ENCODE results near the gene NMD3.
"Not testable (repeated sequence)": the region's sequence is repeated elsewhere in the genome, so short reads cannot be mapped to it uniquely, and the experiment has no call there.

NMD3 gene
- total RNA-seq, result 63.9 to 72.6 reads per million in 2 donors

DNA sequence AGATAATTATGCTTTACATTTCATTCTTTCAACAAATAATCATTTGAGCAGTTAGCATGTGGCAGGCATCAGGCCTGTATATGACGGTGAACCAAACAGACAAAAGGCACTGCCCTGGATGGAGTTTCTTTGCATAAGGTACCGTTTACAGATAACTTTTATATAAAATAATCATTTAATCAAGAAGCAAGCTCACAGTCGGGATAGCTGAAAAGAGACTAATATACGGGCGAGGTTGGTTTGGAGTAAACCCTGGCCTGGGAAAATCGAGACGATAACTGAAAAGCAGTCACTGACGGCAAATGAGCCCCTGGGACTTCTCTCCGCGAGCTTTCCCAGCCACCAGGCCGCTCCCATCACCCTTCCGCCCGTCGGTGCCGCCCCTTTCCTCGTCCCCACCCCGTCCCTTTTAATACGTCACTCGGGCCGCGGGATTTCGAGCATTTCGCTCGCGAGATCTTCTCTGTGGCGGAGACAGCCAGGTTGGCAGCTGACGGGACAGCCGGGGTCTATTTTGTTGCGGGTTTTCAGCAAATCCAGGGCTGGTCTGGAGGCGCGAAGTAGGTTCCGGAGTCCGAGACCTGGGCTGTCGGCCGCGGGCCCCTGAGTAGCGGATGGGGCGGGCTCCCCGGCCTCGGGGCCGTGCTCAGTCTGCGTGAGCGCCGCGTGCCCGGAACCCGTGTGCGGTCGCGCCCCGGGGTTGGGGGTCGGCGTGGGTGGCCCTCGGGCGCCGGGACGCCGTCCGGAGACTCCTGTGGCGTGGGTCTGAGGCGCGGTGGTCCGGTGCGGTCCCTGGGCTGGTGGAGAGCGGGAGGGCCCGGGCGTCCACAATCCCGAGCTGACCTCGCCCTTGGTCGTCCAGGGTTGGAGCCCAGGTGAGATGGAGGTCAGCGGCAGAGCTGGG lies at the start of gene NMD3:
NMD3 (plus strand) TSS at position 462 of the 904 bp plus-strand sequence. CDS start 703 bp downstream, outside the sequence.
- DNase-seq, result peak; percentile 75 to 92 (median 87)

DNA sequence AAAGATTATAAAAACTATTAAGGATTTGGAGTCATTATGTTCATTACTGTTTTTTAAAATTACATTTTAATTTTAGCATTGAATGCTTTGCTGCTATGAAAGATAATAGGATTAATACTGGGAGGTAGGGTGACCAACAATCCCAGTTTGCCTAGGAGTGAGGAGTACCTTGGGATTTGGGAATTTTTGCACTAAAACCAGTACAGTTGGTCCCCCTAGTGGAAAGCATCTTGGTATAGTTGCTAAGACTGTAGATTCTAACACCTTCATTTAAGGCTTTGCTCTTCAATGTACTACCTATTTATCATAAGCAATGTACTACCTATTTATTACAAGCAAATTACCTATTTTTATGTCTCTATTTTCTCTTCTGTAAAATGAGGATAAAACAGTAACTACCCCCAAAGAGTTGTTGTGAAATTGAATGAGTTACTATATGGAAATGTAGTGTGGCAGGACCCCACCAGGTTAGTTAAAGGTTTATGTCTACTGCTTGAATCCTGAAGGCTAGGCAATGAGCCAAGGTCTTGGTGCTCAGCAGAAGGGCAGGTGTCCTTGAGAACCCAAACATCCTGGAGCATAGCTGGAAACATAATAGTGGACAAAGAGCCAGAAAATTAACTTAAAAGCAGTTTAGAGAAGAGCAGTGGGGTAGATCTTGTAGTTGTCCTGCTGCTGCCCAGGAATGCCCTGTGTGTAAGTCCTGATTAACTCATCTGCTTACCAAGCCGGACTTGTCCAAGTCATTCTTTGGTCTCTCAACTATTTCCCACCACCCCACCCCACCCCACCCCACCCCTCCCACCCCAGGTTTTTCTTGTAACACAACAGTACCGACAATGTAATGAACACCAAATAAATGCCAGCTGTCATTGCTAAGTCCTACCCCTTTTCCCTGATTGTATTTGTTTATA lies 49.2 kb upstream of the NMD3 start:
- no peak for DNase-seq

DNA sequence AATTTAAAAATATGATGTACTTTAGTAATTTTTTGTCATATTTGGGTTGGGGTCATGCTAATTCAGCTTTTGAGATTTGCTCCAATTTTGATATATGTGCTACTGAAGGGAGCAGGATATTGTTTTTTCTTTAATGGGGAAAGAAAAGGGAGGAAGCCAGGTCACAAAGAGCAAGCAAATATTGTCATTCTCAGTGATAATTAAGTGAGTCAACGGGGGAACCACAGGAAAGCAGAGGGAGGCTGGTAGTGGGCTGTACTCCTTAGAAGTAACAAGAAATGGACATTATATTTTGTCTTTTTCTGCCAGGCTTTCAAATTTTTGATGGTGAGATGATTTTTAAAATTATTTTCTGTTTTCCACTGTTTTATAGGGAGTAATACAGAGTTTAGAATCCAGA lies 45.6 kb upstream of the NMD3 start:
- DNase-seq, result no peak

DNA sequence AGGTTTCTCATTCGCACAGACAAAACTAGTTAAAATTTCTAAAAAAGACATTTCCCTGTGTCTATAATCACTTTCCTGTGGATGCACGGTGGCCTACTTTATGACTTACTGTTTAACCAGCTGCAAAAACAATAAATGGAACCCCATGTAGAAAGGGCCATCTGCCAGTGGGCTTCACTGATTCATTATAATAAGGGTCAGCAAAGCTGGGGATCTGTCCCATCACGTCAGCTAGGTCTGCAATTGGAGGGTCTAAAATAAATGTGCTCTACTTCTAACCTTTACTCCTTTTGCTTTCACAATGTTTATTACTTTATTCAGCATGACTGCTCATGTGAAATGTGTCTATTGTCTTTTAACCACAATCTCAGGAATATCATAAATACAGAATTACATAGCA lies 43.1 kb upstream of the NMD3 start:
- DNase-seq, result no peak

DNA sequence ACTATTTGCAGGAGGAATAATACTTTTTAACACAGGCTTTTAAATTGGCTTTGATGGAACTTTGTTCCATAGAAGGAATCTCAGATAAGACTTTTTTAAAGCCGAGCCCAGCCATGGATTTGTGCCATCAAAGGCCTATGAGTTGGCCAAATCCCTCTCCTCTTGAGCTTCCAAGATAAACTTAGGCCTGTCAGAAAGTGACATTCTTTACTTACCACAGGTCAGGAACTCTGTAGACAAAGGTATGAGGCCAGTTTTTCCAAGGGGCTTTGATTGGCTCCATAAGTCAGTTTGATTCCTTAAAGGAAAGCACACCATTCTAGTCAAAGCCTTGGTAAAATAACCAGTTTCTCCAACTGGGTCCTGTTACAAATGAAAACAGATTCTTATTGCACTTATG lies 39.7 kb upstream of the NMD3 start:
- not testable (repeated sequence) for DNase-seq

DNA sequence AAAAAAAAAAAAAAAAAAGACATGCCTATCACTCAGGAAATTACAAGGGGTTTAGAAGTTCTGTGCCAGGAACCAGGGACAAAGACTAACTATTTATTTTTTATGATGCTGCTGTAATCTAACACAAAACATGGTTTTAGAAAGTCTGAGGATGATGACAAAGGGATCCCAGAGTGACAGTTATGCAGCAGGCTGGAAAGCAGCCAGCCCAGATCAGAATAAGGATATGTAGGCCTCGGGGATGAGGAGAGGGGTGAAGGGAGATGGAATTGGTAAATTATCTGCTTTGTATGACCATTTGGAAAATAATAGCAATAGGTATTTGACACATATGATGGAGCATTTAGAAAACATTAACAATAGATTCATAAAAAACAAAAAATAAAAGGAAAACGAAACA lies 34.1 kb upstream of the NMD3 start:
- no peak for DNase-seq

DNA sequence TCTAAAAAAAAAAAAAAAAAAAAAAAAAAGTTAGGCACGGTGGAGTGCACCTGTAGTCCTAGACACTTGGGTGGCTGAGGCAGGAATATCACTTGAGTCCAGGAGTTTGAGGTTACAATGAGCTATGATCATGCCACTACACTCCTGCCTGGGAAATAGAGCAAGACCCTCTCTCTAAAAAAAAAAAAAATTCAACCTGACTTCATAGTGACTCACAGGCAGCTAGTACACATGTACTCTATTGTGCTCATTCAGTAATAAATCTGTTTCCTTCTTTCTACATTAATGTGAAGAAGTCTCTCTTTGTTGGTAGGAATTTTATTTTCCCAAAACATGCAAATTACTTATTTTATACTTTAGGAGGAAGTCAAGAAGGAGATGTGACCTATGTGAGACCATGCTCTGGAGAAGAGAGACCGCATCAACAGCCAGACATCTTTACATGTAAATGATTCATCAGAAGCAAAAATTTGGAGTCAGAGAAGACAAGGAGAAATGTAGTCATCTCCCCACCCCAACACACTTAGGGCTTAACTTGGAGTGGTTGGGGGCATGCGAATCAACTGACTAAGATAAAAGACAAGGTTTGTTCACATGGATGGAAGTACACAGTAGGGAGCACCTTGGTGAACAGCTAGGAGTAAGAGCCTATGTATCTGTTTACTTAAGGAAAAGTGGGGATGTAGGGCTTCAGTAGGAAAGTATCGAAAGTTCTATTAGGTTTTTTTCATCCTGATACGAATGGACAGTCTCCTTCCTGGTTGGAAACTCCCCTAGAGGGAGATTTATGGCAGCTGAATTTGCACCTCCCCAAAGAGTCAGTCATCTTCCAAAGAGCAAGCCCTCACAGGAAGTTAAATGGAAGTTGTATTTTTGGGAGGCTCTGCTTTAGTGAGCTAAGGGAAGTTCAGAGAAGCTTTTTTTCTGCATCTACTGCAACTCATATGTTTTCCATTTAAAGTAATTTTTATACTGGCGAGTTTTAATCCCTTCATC lies 23.0 kb upstream of the NMD3 start:
- no peak for DNase-seq

DNA sequence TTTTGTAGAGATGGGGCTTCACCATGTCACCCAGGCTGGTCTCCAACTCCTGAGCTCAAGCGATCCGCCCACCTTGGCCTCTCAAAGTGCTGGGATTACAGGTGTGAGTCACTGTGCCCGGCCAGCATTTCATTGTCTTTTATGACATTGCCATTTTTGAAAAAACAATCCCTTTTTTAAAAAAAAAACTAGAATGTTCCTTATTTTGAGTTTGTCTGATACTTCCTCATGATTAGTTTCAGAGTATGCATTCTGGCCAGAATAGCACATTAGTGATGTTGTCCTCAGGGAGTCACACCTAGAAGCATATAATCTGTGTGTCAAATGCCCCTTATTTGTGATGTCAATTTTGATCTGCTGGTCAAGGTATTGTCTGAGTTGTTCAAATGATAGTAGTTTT lies 21.2 kb upstream of the NMD3 start:
- no peak for DNase-seq

DNA sequence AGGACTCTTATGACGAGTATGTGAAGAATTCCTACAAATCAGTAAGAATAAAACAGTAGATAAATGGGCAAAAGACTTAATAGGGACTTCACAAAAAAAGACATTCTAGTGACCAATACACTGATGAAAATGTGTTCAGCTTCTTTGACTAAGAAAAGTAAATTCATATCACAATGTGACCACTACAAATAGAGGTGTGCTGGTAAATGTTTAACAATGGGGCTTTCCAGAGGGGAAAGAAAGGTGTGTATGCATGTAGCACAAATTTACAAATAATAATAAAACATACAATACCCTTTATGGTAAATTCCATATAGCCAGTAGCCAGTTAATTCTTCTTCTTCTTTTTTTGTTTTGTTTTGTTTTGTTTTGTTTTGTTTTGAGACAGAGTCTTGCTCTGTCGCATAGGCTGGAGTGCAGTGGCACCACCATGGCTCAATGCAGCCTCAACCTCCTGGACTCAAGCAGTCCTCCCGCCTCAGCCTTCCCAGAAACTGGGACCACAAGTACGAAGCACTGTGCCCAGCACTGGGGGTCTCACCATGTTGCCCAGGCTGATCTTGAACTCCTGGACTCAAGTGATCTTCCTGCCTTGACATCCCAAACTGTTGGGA lies 17.5 kb upstream of the NMD3 start:
- DNase-seq, result no peak

DNA sequence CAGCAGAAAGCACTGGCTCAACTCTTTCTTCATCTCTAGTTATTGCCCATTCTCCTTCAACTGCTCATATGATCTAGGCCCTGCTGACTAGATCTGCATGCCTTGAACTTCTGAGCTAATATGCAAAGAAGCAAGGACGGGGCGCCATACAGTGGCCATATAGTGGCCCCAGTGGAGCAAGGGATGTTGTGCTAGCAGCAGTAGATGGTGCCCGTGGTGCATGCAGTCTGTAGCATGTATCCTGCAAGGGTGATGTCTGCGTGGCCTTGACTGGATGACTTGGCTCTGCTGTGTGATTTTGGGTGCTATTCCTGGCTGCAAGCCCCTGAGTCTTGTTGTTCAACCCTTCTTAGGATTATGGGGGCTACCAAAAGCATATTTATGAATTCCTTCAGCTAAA lies 12.2 kb upstream of the NMD3 start:
- DNase-seq, result no peak

DNA sequence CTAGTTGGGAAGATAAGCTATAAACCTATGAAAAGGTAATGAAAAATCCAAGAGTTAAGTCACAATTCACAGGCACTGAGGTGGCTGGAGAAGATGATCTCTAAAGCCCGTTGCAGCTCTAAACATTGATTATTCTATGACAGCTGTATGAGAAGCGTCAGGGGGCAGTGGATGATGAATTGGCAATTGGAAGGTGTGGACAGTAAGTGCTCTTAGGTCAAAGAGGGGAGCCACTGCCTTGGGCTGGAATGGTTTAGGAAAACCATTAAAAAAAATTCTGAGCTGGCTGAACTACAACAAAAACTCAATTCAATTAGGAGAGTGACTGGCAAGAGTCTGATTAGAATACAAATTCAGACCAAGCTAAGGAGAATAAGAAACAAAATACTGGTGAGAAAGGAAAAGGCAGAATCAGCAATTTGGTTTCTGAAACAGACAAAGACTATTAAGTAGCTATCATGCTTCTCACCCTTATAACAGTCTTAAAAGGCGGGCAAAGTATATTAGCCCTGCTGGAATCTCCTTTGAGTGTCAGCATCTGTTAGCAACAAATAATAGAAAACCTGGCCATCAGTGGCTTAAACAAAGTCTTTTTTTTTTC lies 8.8 kb upstream of the NMD3 start:
- no peak for DNase-seq

DNA sequence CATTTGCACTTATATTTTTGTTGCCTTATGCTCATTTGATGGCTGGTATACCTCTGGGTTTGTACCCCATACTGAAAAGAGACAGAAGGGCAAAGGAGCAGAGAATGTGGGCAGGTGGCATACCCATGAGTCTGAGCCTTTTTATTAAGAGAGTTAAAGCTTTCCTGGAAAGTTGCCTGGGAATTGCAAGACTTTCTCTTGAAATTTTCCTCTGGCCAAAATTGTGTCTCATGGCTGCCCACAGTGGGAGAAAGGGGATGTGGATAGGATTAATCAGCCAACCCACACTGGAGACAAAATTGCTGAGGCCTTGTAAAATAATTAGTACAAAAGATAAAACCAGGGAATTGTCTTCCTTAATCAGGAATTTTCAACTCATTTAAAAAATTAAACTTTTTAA lies 8.2 kb upstream of the NMD3 start:
- no peak for DNase-seq

DNA sequence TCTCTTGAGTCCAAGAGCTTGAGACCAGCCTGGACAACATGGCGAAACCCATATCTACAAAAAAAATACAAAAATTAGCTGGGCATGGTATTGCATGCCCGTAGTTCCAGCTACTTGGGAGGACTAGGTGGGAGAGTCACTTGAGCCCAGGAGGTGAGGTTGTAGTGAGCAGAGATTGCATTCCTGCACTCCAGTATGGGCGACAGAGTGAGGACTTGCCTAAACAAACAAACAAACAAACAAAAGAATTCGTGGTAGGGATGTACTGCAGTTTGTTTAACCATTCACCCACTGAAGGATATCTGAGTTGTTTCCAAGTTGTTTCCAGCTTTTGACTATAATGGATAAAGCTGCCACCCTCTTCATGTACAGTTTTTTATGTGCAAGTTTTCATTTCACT lies 7.5 kb upstream of the NMD3 start:
- no peak for DNase-seq

DNA sequence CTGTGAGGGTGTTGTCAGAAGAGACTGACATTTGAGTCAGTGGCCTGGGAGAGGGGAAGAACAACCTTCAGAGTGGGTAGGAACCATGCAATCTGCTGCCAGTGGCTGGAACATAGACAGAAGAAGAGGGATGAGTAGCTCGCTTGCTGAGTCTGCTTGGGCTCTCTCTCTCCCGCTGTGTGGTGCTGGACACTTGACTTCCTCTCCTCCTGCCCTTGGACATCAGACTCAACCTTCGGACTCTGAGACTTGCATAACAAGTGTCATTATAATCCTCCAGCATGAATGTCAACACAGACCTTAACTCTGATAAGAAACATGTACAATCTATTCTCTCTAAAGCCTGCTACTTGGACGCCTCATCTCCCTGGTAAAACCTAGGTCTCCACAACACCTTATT lies 5.9 kb upstream of the NMD3 start:
- DNase-seq, result no peak

DNA sequence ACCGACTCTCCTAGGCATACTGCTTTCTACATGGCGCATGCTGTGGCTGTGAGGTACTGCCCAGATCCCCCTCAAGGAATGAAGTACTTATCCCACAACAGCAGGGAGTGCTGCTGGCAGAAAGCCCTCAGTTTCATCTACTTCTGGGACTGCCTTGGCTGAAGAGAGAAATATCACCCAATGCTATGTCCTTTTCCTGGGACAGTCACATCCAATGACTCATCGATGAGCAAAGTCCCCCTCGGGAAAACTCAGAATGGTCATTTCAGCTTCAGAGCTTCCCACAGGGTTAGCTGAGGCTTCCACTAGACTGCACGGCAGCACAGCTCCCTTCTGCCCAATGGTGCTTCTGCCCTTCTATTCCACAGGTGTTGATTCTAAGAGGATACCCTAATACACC lies 3.6 kb upstream of the NMD3 start:
- no peak for DNase-seq

DNA sequence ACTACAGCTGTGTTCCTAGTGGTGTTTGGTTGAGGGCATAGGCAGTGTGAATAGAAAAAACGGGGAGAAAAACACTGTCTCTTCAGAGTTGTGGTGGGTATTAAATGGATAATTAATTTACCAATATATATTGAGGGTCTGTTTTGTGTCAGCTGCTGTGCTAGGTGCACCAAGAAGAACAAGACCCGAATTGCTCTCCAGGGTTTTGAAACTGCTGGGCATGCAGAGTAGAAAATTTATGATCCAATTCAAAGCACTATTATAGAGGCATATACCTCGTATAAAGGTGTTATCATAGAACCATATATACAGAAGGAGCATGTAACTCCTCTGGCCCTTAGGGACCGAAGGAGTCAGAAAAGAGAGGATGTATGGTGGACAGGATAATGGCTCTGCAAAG lies 1.6 kb upstream of the NMD3 start:
- DNase-seq, result no peak

DNA sequence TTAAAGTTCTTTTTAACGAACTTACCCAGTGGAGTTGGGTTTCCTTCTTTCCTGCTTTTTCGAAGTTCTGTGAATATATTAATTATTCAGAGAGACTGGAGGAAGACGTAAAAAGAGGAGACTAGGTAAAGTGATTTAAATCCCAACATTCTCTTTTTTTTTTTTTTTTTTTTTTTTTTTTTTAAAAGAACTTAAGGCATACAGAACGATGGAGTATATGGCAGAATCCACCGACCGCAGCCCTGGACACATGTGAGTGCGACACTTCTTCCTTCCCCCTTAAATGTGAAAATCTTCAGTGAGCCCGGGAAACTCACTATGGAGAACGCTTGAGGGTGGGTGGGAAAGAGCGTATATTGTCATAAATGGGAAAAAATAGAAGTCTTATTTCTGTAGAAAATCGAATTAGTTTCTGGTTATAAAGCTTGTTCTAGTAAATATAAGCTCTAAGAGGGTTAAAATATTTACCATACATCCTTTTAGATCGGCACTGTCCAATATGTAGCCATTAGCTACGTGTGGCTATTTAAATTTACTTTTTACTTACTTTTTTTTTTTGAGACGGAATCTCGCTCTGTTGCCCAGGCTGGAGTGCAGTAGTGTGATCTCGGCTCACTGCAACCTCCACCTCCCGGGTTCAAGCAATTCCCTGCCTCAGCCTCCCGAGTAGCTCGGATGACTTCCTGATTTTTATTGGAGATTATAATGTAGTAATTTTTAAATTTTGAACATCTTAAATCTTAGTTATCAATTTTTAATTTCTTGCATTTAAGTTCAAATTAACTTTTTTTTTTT lies 892 bp downstream of the NMD3 start:
- peak in 2 of 5 experiments; percentile 4 to 38 for DNase-seq

DNA sequence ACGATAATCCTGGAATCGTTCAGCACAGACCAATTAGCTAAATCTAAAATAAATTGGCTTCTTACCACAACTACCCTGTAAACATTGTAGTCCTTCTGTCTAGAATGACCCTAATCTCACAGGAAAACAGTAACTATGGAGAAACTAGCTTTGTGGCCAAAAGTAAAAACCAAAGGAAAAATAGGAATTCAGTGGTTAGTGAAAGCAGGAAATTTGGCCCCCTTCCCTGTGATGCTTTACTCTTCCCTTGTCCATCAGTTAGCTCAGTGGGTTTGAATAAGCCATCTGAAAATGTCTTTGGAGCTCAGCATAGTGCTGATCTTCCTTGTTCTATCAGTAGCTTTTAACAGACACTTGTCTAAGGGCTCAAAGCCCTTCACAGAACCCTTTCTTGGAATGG lies 1.6 kb downstream of the NMD3 start:
- DNase-seq, result no peak

DNA sequence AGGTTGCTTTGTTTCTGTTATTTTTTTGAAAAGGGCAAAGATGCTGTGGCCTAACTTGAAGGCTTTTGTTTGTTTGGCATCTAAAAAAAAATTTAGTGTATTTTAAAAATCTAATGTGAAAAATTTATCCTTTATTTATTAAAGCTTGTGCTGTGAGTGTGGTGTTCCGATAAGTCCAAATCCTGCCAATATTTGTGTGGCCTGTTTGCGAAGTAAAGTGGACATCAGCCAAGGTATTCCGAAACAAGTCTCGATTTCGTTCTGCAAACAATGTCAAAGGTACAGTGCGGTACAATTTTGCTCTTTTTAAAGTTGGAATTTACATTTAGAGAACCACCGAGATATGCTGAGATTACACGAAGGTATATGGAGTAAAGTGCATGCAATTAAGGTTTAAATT lies 3.7 kb downstream of the NMD3 start:
- no peak for DNase-seq

DNA sequence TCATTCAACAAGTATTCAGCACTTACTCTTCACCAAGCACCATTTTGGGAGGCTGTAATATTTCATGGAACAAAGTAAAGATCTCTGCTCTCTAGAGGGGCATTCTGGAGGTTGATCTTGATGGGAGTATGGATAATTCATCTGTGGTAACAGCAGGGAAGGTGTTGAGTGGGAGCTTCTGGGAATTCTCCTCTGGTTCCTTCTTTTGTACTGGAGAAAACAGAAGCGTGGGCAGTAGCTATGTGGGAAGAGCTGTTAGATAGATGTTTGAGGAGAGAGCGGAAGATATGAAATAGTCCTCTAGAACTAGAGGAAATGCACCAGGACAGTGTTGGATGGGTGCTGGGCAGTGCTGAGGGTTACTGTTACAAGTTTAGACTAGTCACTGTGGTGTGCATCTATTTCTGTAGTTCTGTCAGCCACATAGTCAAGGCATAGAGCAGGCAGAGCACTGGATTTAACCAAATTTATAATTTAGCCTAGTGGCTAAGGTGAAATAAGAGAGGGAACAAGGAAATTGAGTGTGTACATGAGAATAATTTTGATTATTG lies 9.6 kb downstream of the NMD3 start:
- no peak for DNase-seq
